Osteoblast (primary cell): Measurements from ENCODE around the gene TMEM59L. TPM values are rescaled to one million over a fixed set of nuclear protein-coding genes. Genes with fewer than 3 reads are reported as not detected.
A peak's percentile ranks its signal among the peaks of the same experiment; 100 is the strongest.

Experiments
- DNase-seq: peaks from one replicate; pipeline ENCODE4 v3.0.0; 2011; ENCODE audit warnings: low spot score, mixed read lengths; ENCODE audit not compliant: insufficient read length; ENCODE audit errors: missing footprints
- H2AFZ ChIP-seq: 2 replicates; pipeline ENCODE4 v1.6.0; 2011; ENCODE audit warnings: mild to moderate bottlenecking, low read length
- H3K27ac ChIP-seq: 2 replicates; pipeline ENCODE4 v1.5.1; 2011; ENCODE audit warnings: mild to moderate bottlenecking, low read depth, low read length, moderate library complexity
- H3K27me3 ChIP-seq: 2 replicates; pipeline ENCODE4 v1.6.0; 2012; ENCODE audit warnings: mild to moderate bottlenecking, control low read depth, inconsistent platforms, low read length, moderate library complexity; ENCODE audit not compliant: insufficient read depth
- H3K36me3 ChIP-seq: 2 replicates; pipeline ENCODE4 v1.5.1; 2011; ENCODE audit warnings: mild to moderate bottlenecking, low read length, control low read depth, moderate library complexity; ENCODE audit not compliant: insufficient read depth
- H3K4me1 ChIP-seq: 2 replicates; pipeline ENCODE4 v1.5.1; 2011; ENCODE audit warnings: mild to moderate bottlenecking, low read length, control low read depth, moderate library complexity; ENCODE audit not compliant: insufficient read depth
- H3K4me2 ChIP-seq: 2 replicates; pipeline ENCODE4 v1.6.0; 2011; ENCODE audit warnings: mild to moderate bottlenecking, low read length; ENCODE audit not compliant: insufficient read depth
- H3K4me3 ChIP-seq: fragments of 200-600 bp; sonication (generic); 3 replicates; pipeline ENCODE4 v1.5.1; 2012; ENCODE audit warnings: mild to moderate bottlenecking, low read length, inconsistent platforms; ENCODE audit not compliant: insufficient read depth
- H3K79me2 ChIP-seq: 2 replicates; pipeline ENCODE4 v1.6.0; 2012; ENCODE audit warnings: mild to moderate bottlenecking, low read length, control low read depth, inconsistent platforms; ENCODE audit not compliant: insufficient read depth
- H3K9me3 ChIP-seq: 2 replicates; pipeline ENCODE4 v1.5.1; 2011; ENCODE audit warnings: low read depth, low read length, control low read depth
- H4K20me1 ChIP-seq: 2 replicates; pipeline ENCODE4 v1.6.0; 2012; ENCODE audit warnings: mild to moderate bottlenecking, low read length, control low read depth; ENCODE audit not compliant: insufficient read depth
- CTCF ChIP-seq: IDR thresholded peaks from 2 replicates; pipeline ENCODE4 v1.5.1; 2011; ENCODE audit warnings: mild to moderate bottlenecking, low read depth, low read length, moderate library complexity; ENCODE audit errors: extremely low read depth
- total RNA-seq: library from RNA; depleted of rRNA; stranded (reverse); fragments of >200 nt; gene quantifications from 2 replicates; pipeline ENCODE4 v1.2.3, GENCODE V29; 2012

TMEM59L gene
- total RNA-seq, 1 donor = 0.36 TPM

- no peak overlapping the region for H2AFZ ChIP-seq
- no peaks in the 10 kb centered on the region for H3K9me3 ChIP-seq
- no peaks in the 10 kb centered on the region for H3K36me3 ChIP-seq
- peaks cover 3% of the 10 kb centered on the region for H3K27me3 ChIP-seq
- H3K27ac ChIP-seq = no peak overlapping the region
- no peak overlapping the region for H3K4me2 ChIP-seq
- no peaks in the 10 kb centered on the region for H4K20me1 ChIP-seq
- no peaks in the 10 kb centered on the region for H3K79me2 ChIP-seq
- H3K4me1 ChIP-seq = no peaks in the 10 kb centered on the region
- no peak overlapping the region for H3K4me3 ChIP-seq
- no peak for TF ChIP-seq CTCF
- DNase-seq = peak; percentile 85
Observed at GRCh38 chr19:18601875-18602274, 10.8 kb upstream of the TMEM59L start.

GRCh38 chr19:18603255-18603957 is 9.3 kb upstream of the TMEM59L start:
- no peaks in the 10 kb centered on the region for H3K36me3 ChIP-seq
- no peaks in the 10 kb centered on the region for H4K20me1 ChIP-seq
- H3K79me2 ChIP-seq = no peaks in the 10 kb centered on the region
- peak overlapping the region; percentile 28 for H3K4me2 ChIP-seq
- H3K9me3 ChIP-seq = no peaks in the 10 kb centered on the region
- H3K4me1 ChIP-seq = no peaks in the 10 kb centered on the region
- DNase-seq = peak; percentile 91
- H3K4me3 ChIP-seq = peak overlapping the region; percentile 28
- no peak overlapping the region for H3K27ac ChIP-seq
- H2AFZ ChIP-seq = no peak overlapping the region
- H3K27me3 ChIP-seq = peaks cover 16% of the 10 kb centered on the region
- no peak for TF ChIP-seq CTCF

GRCh38 chr19:18603958-18604819 is 8.5 kb upstream of the TMEM59L start:
- Histone ChIP-seq H2AFZ (no peak overlapping the region), H3K27ac (no peak overlapping the region), H3K27me3 (peaks cover 24% of the 10 kb centered on the region), H3K79me2 (no peaks in the 10 kb centered on the region), H3K9me3 (no peaks in the 10 kb centered on the region), H3K4me2 (peak overlapping the region; percentile 32), H3K4me1 (no peaks in the 10 kb centered on the region), H3K36me3 (no peaks in the 10 kb centered on the region), H3K4me3 (no peak overlapping the region), H4K20me1 (no peaks in the 10 kb centered on the region)
- DNase-seq = peak; percentile 87
- no peak for TF ChIP-seq CTCF

- Histone ChIP-seq H3K9me3 (no peaks in the 10 kb centered on the region), H3K79me2 (no peaks in the 10 kb centered on the region), H3K27ac (no peak overlapping the region), H3K27me3 (peaks cover 30% of the 10 kb centered on the region), H4K20me1 (no peaks in the 10 kb centered on the region), H3K36me3 (no peaks in the 10 kb centered on the region), H2AFZ (no peak overlapping the region), H3K4me1 (no peaks in the 10 kb centered on the region), H3K4me2 (peak overlapping the region; percentile 32), H3K4me3 (no peak overlapping the region)
- peak; percentile 85 for DNase-seq
- no peak for TF ChIP-seq CTCF
Observed at GRCh38 chr19:18604820-18605159, 7.9 kb upstream of the TMEM59L start.
